Peyer's patch (tissue), 4 donors: Measurements from ENCODE around the gene MPV17L. TPM values are rescaled to one million over a fixed set of nuclear protein-coding genes. Genes with fewer than 3 reads are reported as not detected.
"Not testable (repeated sequence)": the region's sequence is repeated elsewhere in the genome, so short reads cannot be mapped to it uniquely, and the experiment has no call there.

ENCODE experiments used
- DNase-seq, 3 donors: peaks; one replicate each; pipeline ENCODE4 v3.0.0-alpha.2; 2017 to 2019
- H3K27ac ChIP-seq, 4 donors: fragments of 200-600 bp; sonication (generic); one replicate each; pipeline ENCODE4 v1.5.1; 2016 to 2019
- H3K27me3 ChIP-seq, 2 donors: fragments of 200-600 bp; sonication (generic); one replicate each; pipeline ENCODE4 v1.5.1; 2019
- H3K36me3 ChIP-seq, 3 donors: fragments of 200-600 bp; sonication (generic); one replicate each; pipeline ENCODE4 v1.5.1; 2016 to 2019
- H3K4me1 ChIP-seq, 4 donors: fragments of 200-600 bp; sonication (generic); one replicate each; pipeline ENCODE4 v1.5.1; 2016 to 2019
- H3K4me3 ChIP-seq, 4 donors: fragments of 200-600 bp; sonication (generic); 1 replicate in 3 of 4; 2 replicates in 1 of 4; pipeline ENCODE4 v1.5.1; 2016 to 2019; ENCODE audit warnings: mild to moderate bottlenecking in 1 of 4
- H3K9me3 ChIP-seq, 4 donors: fragments of 200-600 bp; sonication (generic); one replicate each; pipeline ENCODE4 v1.5.1; 2016 to 2019; ENCODE audit warnings: mild to moderate bottlenecking in 1 of 4
- POLR2A ChIP-seq, 2 donors: fragments of 450-650 bp; IDR thresholded peaks; one replicate each; pipeline ENCODE4 v1.5.1; 2017; ENCODE audit warnings: antibody characterized with exemption in 2 of 2, mild to moderate bottlenecking in 2 of 2, moderate library complexity in 2 of 2
- total RNA-seq, 4 donors: library from RNA; depleted of rRNA; stranded (reverse); fragments of >200 nt; gene quantifications; one replicate each; pipeline ENCODE4 v1.1.0, GENCODE V29; 2016
- TF ChIP-seq, protein P1 (sequence below), 6 experiments: fragments of 450-650 bp in 4 of 6; fragments of 200-600 bp in 2 of 6; sonication (generic) in 1 of 6; IDR thresholded peaks; one replicate each; pipeline ENCODE4 v1.5.1; 2017 to 2019; ENCODE audit warnings: antibody characterized with exemption in 6 of 6, mild to moderate bottlenecking in 3 of 6, moderate library complexity in 1 of 6

Gene MPV17L
- total RNA-seq, 4 donors from 2014 or later, result 6.6 to 19.8 (median 14.4) TPM

DNA sequence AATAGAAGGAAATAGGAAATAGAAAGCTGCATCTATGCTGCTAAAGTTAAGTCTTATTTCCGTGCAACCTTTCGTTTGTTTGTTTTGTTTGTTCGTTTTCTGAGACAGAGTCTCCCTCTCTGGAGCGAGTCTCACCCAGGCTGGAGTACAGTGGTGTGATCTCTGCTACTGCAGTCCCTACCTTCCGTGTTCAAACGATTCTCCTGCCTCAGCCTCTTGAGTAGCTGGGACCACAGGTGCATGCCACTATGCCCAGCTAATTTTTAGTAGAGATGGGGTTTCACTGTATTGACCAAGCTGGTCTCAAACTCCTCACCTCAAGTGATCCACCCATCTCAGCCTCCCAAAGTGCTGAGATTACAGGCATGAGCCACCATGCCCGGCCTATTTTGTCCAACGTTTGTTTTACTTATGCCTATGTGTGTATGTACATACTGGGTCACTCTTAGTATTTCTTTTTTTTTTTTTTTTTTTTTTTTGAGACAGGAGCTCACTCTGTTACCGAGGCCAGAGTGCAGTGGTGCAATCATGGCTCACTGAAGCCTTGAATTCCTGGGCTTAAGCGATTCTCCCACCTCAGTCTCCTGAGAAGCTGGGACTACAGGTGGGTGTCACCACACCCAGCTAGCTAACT lies 55.7 kb downstream of the MPV17L start:
- DNase-seq, result no peak
- H3K9me3 ChIP-seq, result no peaks in the 10 kb centered on the region
- H3K27me3 ChIP-seq, result no peaks in the 10 kb centered on the region
- TF ChIP-seq, protein P1, sequence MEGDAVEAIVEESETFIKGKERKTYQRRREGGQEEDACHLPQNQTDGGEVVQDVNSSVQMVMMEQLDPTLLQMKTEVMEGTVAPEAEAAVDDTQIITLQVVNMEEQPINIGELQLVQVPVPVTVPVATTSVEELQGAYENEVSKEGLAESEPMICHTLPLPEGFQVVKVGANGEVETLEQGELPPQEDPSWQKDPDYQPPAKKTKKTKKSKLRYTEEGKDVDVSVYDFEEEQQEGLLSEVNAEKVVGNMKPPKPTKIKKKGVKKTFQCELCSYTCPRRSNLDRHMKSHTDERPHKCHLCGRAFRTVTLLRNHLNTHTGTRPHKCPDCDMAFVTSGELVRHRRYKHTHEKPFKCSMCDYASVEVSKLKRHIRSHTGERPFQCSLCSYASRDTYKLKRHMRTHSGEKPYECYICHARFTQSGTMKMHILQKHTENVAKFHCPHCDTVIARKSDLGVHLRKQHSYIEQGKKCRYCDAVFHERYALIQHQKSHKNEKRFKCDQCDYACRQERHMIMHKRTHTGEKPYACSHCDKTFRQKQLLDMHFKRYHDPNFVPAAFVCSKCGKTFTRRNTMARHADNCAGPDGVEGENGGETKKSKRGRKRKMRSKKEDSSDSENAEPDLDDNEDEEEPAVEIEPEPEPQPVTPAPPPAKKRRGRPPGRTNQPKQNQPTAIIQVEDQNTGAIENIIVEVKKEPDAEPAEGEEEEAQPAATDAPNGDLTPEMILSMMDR (IDR thresholded peaks at IDR 0.05), result no peak
- no peak for TF ChIP-seq POLR2A (IDR thresholded peaks at IDR 0.05)
- H3K27ac ChIP-seq, result no peak overlapping the region
- H3K4me1 ChIP-seq, result peaks cover 0 to 14% (median 0%) of the 10 kb centered on the region in 4 donors
- no peak overlapping the region for H3K4me3 ChIP-seq
- no peaks in the 10 kb centered on the region for H3K36me3 ChIP-seq

DNA sequence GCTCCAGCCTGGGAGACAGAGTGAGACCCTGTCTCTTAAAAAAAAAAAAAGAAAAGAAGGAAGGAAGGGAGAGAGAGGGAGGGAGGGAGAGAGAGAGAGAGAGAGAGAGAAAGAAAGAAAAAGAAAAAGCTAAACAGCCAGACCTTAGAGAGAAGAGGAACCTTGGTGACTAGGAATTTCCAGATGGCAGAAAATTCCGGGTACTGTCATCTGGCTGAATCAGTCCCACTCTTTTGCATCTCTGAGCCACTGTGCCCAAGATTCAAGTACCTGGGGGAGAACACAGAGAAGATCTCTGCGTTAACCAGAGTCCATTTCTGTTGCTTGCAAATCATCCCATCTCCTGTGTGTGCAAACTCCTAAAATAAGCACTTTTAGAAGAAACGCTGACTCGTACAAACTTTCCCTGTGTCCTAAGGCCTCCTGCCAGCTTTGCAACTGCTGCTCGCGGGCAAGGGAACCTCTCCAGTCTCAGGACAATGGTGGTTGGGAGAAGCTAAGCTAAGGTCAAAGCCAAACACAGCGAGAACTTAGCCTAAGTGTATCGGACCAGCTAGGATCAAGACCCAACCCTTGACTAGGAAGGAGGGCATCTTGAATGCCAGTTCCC lies 56.8 kb downstream of the MPV17L start:
- TF ChIP-seq, protein P1 (IDR thresholded peaks at IDR 0.05), result no peak
- TF ChIP-seq POLR2A (IDR thresholded peaks at IDR 0.05), result no peak
- Histone ChIP-seq H3K27me3 (no peaks in the 10 kb centered on the region), H3K4me1 (peaks cover 0 to 14% (median 0%) of the 10 kb centered on the region in 4 donors), H3K9me3 (no peaks in the 10 kb centered on the region), H3K4me3 (no peak overlapping the region), H3K27ac (no peak overlapping the region), H3K36me3 (no peaks in the 10 kb centered on the region)
- no peak for DNase-seq

DNA sequence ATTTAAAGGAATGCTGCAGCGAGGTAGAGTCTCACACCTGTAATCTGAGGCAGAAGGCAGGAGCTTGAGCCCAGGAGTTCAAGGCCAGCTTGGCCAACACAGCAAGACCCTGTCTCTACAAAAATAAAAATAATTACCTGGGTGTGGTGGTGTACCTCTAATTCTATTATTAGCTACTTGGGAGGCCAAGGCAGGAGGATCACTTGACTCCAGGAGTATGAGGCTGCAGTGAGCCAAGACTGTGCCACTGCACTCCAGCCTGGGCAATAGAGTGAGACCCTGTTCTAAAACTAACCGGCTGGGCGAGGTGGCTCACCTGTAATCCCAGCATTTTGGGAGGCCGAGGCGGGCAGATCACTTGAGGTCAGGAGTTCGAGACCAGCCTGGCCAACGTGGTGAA lies 57.7 kb downstream of the MPV17L start:
- not testable (repeated sequence) for DNase-seq, H3K27me3 ChIP-seq, H3K4me3 ChIP-seq, H3K36me3 ChIP-seq, H3K27ac ChIP-seq, H3K9me3 ChIP-seq
- H3K4me1 ChIP-seq, result peaks cover 0 to 14% (median 0%) of the 10 kb centered on the region in 4 donors

DNA sequence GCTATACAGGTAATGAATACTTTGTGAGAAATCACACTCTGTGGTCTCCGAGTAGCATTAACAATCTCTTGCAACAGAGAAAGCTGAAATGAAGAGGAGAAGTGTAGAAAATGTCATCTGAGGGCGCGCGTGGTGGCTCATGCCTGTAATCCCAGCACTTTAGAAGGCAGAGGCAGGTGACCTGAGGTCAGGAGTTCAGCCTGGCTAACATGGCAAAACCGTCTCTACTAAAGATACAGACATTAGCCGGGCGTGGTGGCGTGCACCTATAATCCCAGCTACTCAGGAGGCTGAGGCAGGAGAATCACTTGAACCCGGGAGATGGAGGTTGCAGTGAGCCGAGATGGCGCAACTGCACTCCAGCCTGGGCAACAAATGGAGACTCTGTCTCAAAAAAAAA lies 59.4 kb downstream of the MPV17L start:
- not testable (repeated sequence) for H3K9me3 ChIP-seq, H3K4me3 ChIP-seq, H3K27me3 ChIP-seq, H3K36me3 ChIP-seq, H3K27ac ChIP-seq
- peaks cover 0 to 14% (median 0%) of the 10 kb centered on the region in 4 donors for H3K4me1 ChIP-seq
- DNase-seq, result peak in 1 of 3 donors; percentile 53

DNA sequence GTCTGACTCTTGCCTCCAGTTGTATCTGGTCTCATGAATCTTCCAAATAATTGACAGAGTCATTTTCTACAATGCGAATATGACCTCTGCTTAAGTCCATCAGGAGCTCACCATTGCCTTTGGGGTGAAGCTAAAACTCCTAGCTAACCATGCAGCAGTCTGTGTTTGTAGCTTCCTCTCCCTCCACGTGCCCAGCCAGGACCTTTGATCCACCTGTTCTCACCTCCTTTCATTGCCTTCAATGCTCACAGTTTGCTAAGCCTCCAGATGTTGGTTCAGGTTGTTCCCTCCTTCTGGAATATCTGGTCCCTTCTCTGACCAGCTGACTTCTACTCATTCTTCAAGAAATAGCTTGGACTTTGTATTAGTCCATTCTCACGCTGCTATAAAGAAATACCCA lies 61.8 kb downstream of the MPV17L start:
- TF ChIP-seq, protein P1 (IDR thresholded peaks at IDR 0.05), result no peak
- TF ChIP-seq POLR2A (IDR thresholded peaks at IDR 0.05), result no peak
- Histone ChIP-seq H3K4me3 (no peak overlapping the region), H3K9me3 (no peaks in the 10 kb centered on the region), H3K4me1 (peaks cover 0 to 14% (median 0%) of the 10 kb centered on the region in 4 donors), H3K27me3 (no peaks in the 10 kb centered on the region), H3K27ac (peak overlapping the region in 1 of 4 donors; percentile 8), H3K36me3 (no peaks in the 10 kb centered on the region)
- peak in 2 of 3 donors; percentile 58 to 69 for DNase-seq

DNA sequence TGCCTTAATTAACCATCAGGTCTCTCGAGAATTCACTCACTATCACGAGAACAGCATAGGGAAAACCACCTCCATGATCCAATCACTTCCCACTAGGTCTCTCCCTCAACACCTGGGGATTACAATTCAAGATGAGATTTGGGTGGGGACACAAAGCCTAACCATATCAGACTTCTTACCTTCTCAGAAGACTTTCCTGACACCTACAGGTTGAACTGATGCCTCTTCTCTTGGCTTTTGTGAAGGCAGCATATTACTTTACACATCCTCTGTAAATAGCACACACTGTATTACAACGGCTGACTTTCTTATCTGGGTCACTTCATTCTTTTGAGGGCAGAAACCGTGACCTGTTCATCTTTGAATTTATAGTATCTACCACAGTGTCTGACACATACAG lies 62.4 kb downstream of the MPV17L start:
- Histone ChIP-seq H3K27me3 (no peaks in the 10 kb centered on the region), H3K27ac (peak overlapping the region in 1 of 4 donors; percentile 48), H3K4me3 (no peak overlapping the region), H3K4me1 (peaks cover 0 to 14% (median 0%) of the 10 kb centered on the region in 4 donors), H3K9me3 (no peaks in the 10 kb centered on the region), H3K36me3 (no peaks in the 10 kb centered on the region)
- no peak for DNase-seq
- TF ChIP-seq, protein P1 (IDR thresholded peaks at IDR 0.05), result peak in 3 of 6 experiments; percentile 34 to 40 (median 35)
- no peak for TF ChIP-seq POLR2A (IDR thresholded peaks at IDR 0.05)
